GM10248 (cell line): ENCODE measurements around the gene ASB4.
A peak's percentile ranks its signal among the peaks of the same experiment; 100 is the strongest.

Experiments
- CTCF ChIA-PET: fragments of 300-600 bp; sonication (Branson Sonifier 250); formaldehyde crosslinking; extraction: SDS; loops from one replicate; lab custom pipeline; 2021; ENCODE audit warnings: antibody characterized with exemption; lab: Yijun Ruan, JAX
- POLR2A ChIA-PET: fragments of 350-650 bp; sonication (Branson Sonifier 250); formaldehyde crosslinking; extraction: SDS; loops from one replicate; lab custom pipeline; 2020; ENCODE audit warnings: antibody characterized with exemption; lab: Yijun Ruan, JAX
- DNase-seq: peaks from one replicate; pipeline ENCODE4 v3.0.0; 2012; ENCODE audit errors: extremely low spot score
- CTCF ChIP-seq: IDR thresholded peaks from 2 replicates; pipeline ENCODE4 v1.5.1; 2012; ENCODE audit warnings: mild to moderate bottlenecking, low read depth; ENCODE audit errors: extremely low read depth, missing control alignments, control extremely low read depth

ASB4 gene

GRCh38 chr7:95517870-95518269, 32.1 kb downstream of the ASB4 start:
- no peak for DNase-seq
- CTCF ChIA-PET = interaction anchor here (2.6 kb wide), 1 partner anchor 172 kb away, joined by 17 read pairs; no protein-coding TSS in a partner anchor
- no peak for TF ChIP-seq CTCF
- POLR2A ChIA-PET = no interaction called here

GRCh38 chr7:95520136-95520535, 34.4 kb downstream of the ASB4 start:
- DNase-seq = no peak
- ChIA-PET POLR2A (no interaction called here), CTCF (interaction anchor here (1.6 to 4.3 kb wide), 2 partner anchors 8 to 170 kb away, joined by 6 to 33 read pairs; no protein-coding TSS in a partner anchor)

GRCh38 chr7:95525503-95525902, 39.8 kb downstream of the ASB4 start:
- ChIA-PET CTCF (interaction anchor here (1.5 to 6.4 kb wide), 6 partner anchors 9 to 346 kb away, joined by 4 to 240 read pairs (median 12); no protein-coding TSS in a partner anchor), POLR2A (no interaction called here)
- DNase-seq = no peak
- no peak for TF ChIP-seq CTCF

More at GRCh38 chr7:95520136-95520535, 34.4 kb downstream of the ASB4 start:
- TF ChIP-seq CTCF = no peak

- ChIA-PET POLR2A (no interaction called here), CTCF (interaction anchor here (0.7 to 6.4 kb wide), 17 partner anchors 10 to 345 kb away, joined by 3 to 240 read pairs (median 5); no protein-coding TSS in a partner anchor)
- DNase-seq = no peak
- TF ChIP-seq CTCF = no peak
Measured at GRCh38 chr7:95526128-95526738, 40.5 kb downstream of the ASB4 start.

- ChIA-PET CTCF (interaction anchor here (0.7 to 6.4 kb wide), 25 partner anchors 9 to 344 kb away, joined by 3 to 240 read pairs (median 6); no protein-coding TSS in a partner anchor), POLR2A (no interaction called here)
- DNase-seq = peak; percentile 64
- TF ChIP-seq CTCF = peak; percentile 82
Measured at GRCh38 chr7:95527033-95527775, 41.5 kb downstream of the ASB4 start.

- CTCF ChIA-PET = interaction anchor here (0.9 to 6.4 kb wide), 18 partner anchors 13 to 1029 kb away, joined by 3 to 240 read pairs (median 4); no protein-coding TSS in a partner anchor
- no peak for DNase-seq
- POLR2A ChIA-PET = no interaction called here
- TF ChIP-seq CTCF = no peak
Measured at GRCh38 chr7:95527776-95528250, 42.1 kb downstream of the ASB4 start.
